ENCODE measurements around the gene ANG.
A peak's percentile ranks its signal among the peaks of the same experiment; 100 is the strongest.

GRCh38 chr14:20662968-20663732 lies 25.4 kb upstream of the ANG start:
- peak; percentile 60 for TF ChIP-seq CTCF (conservative IDR thresholded peaks at IDR 0.05)
- no peak for TF ChIP-seq EZH2 (IDR thresholded peaks at IDR 0.05; ENCODE audit: low read depth)

All from PC-9 (cell line).